Stimulated activated CD4-positive, alpha-beta T cell treated with anti-CD3 and anti-CD28 coated beads, Interleukin-12 subunit alpha, Interleukin-12 subunit beta, amount 100 ng/mL, for 24 hours (primary cell): ENCODE measurements around the gene CANT1.

ENCODE experiments used
- DNase-seq, 2 experiments: peaks; one replicate each; pipeline ENCODE4 v3.0.0-alpha.2; 2020; ENCODE audit warnings: low read depth in 2 of 2

Gene CANT1

DNA sequence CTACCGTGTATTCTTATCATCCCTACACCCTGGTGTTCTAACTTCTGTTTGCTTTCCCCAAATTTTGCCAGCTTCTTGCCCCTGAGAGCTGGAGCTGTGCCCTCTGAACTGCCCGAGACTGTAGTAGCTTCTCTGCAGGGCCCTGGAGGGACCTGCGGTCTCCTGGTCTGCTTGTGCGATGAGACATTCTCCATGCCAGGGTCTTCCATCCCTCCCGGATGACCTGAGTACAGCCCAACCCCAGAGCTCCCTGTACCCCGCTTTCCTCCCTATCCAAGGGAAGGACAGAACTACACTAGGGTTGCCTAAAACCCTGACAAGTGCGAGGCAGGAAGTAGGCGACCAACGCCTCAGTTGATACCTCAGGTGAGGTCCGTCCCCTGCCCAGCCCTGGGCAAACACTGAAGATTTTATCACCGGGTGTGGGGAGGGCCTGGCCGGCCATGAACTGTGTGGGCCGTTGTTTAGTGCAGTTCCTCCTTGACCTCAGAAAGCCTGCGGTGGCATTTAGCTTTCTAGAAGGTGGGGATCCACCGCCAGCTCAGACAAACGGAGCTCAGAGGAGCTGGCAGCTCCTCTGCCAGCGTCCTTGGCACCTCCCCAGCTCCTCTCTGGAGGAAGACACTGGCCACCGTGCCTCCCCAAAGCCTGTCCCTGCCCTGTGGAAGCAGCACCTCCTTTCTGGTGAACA lies 13.7 kb downstream of the CANT1 start:
- no peak for DNase-seq

GRCh38 chr17:78995022-78995760 lies 14.4 kb downstream of the CANT1 start:
- no peak for DNase-seq

DNA sequence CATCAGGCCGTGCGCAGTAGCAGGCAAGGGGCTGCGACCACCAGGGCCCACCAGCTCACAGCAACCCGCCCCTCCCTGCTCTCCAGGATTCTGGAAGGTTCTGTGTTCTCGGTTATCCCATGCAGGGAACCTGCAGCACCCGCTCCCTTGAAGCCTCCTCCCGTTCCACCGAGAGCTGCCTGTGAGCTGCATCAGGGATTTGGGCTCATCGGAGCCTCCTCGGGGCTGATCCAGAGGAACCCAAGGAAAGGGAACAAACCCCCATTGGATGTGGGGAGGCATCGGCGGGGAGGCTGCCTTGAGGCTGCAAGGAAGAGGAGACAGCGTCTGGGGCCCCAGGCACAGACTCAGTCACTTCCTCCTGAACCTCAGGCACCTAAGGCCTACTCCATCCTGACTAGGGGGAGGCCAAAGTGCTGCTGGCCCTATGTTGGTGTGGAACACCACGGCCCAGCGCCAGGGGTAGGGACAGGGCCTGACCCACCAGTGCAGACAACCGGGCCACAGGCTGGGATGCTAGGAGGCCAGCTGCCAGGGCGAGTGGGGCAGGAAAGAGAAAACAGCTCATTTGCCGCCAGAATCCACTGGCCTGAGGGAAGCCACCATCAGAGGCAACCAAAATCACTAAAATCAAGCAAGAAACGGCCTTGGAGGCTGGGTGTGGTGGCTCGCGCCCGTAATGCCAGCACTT lies 15.4 kb downstream of the CANT1 start:
- no peak for DNase-seq

DNA sequence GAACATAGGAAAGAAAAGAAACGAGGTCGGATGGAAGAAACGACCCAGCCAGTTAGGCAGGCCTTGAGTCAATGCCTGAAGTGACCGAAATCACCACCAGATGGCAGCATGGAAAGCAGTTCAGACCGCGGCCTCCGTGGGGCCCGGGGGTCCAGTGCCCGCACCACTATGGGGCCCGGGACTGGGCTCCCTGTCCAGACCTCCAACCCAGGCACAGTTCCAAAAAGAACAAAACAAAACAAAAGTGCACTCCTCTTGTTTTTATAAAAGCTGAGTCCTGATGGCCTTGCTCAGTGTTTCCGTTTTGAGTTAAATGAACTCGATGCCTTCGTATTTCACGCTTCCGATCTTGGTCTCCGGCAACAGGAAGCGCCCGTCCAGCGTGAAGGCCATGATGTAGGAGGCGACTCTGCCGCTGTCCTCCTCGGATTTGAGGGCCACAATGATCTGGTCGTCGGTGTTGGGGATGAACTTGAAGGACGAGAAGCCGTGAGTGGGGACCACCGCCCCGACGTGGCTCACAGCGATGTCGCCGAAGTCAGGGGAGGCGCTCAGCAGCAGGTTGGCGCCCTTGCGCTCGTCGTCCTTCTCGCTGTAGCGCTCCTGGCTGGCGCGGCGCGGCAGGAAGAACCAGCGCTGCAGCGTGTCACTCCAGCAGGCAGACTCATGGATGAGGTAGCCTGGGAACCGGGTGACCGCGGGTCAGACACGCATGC lies 16.2 kb downstream of the CANT1 start:
- peak; percentile 34 to 59 for DNase-seq

GRCh38 chr17:78992542-78993212 lies 16.9 kb downstream of the CANT1 start:
- DNase-seq: no peak

GRCh38 chr17:78991906-78992532 lies 17.5 kb downstream of the CANT1 start:
- DNase-seq: no peak

DNA sequence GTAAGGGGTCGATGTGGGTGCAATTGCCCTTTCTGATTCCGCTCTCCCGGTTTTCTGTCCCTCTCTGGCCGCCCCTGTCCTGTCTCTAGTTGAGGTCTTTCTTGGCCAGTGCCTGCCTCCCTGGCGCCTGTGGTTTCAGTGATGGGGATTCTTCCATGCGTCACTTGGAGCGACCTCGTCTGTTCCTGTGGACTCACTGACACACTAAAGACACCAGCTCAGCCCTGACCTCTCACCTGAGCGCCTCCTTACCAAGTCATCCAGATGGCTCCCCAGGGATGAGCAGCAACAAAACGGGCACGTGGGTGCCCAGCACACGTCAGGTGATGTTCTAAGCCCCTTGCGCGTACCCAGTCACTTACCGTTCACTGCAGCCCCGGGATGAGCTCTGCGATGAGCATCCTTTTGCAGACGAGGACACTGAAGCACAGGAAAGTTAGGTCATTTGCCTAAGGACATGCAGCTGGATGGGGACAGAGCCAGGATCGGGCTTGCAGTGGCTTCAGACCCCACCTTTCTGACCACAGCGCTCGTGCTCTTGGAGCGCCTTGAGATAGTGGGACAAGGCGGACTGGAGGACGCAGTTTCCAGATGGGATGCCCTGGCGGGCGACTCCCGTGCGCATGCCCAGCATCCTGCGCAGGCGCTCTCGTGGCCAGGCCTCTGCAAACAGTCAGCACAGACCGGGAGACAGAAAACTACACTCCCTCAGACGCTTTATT lies 18.4 kb downstream of the CANT1 start:
- DNase-seq: no peak

DNA sequence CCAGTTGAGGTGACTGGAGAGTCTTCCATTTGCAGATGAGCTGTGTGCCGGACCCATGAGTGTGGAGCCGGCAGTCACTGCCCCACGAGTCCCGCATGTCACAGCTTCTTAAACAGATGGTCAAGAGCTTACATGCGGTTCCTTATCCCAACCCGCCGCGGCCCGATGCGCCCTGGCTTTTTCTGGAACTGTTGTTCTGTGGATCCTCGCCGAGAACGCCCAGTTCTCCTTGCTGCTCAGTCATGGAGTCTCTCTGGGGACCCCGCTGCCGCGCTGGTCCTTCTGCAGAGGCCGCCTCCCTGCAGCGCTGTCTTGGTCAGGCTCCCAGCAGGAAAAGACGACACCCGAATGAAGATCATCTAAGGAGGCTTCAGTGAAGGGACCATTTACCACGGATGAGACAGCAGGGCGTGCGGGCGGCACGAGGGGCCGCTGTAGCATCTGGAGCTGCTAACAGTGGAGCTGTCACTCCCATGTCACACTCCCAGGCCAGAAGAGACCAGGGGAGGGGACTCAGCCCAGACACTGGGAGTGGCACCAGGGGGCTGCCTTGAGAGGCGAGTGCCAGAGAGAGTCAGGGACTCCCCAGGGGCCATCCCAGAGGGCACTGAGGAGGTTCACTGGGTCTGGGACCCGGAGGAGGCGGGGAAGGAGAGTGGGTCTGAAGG lies 19.1 kb downstream of the CANT1 start:
- no peak for DNase-seq

- DNase-seq: no peak
Measured at GRCh38 chr17:78988152-78988551, 21.4 kb downstream of the CANT1 start.

- no peak for DNase-seq
Measured at GRCh38 chr17:78986649-78987328, 22.8 kb downstream of the CANT1 start.

DNA sequence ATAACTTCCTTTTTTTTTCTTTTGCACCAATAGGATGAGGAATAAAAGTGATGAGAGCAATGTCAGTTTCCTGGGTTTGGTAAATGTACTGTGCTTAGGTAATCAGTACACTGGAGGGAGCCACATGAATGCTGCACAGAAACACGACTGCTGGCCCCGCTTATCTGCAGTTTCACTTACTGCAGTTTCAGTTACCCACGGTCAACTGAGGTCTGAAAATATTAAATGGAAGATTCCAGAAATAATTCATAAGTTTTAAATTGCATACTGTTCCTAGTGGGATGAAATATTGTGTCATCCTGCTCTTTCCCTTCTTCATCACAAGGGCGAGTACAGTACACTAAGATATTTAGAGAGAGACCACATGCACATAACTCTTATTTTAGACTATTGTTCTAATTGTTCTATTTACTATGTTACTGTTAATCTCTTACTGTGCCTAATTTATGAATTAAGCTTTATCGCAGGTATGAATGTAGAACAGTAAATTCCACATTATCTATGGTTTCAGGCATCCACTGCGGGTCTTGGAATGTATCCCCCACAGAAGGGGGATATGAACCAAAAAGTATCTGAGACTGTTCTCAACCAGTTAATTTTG lies 23.4 kb downstream of the CANT1 start:
- DNase-seq: no peak

DNA sequence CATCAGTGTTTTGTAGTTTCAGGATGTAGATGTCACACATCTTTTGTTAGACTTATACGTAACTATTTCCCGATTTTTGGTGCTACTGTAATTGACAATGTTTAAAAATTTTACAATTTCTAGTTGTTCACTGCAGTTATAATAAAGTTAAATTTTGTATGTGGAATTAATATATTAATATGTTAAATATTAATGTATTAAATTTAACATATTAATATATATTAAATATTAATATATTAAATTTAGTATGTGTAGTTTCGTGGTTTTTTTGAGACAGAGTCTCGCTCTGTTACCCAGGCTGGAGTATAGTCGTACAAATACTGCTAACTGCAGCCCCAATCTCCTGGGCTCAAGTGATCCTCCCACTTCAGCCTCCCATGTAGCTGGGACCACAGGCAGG lies 24.2 kb downstream of the CANT1 start:
- no peak for DNase-seq

DNA sequence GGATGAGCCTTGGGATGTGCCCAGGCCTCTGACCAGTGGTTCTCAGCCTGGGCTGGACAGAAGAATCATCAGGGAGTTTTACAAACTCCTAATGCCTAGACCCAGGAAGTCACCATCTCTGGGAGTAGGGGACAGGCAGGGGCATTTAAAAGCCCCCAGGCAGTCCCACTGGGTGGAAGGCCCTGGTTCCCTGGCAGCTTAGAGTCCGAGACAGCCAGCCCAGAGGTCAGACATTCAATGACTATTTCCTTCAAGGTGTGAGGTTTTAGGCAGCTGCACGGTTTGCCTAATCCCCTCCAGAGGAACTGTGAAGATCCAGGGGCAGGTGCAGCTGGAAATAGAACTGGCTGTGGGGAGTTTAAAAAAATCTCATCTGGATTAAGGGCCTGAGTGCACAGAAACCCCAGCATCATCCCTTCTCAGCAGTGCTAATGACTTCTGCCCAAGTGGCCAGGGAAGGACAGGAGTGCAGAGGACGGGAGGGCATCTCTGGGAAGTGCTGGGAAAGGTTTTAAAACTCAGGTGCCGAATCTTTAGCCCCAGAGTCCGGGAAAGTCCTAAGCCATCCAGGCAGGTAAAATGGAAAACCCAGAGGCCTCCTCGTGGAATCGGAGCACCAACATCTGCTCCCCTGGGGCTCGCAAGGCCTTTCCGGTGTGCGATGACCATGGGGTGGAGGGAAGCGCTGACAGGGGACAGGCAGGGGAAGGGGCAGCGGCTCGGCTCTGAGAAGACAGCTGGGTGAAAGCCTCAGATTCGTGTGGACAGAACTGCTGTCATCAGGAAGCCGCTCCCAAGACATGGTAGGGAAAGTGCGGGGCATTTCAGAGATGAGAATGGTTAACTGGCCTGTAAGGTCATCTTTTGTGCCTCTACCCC lies 28.3 kb downstream of the CANT1 start:
- no peak for DNase-seq

DNA sequence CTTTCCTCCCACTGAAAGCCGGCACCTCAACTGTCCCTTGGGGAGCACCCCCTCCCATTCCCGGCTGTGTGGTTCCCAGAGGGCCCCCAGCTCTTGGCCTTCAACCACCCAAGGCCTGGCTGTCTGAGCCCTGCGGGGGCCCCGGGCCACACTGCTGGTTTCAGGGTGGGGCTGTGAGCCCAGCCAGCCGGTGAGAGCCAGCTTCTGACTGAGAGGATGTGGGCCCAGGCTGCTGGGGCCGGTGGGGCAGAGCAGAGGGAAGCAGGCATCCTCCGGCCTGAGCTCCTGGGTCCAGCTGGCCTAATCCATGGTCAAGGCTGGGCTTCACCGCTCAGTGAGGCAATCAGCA lies 29.0 kb downstream of the CANT1 start:
- DNase-seq: no peak

DNA sequence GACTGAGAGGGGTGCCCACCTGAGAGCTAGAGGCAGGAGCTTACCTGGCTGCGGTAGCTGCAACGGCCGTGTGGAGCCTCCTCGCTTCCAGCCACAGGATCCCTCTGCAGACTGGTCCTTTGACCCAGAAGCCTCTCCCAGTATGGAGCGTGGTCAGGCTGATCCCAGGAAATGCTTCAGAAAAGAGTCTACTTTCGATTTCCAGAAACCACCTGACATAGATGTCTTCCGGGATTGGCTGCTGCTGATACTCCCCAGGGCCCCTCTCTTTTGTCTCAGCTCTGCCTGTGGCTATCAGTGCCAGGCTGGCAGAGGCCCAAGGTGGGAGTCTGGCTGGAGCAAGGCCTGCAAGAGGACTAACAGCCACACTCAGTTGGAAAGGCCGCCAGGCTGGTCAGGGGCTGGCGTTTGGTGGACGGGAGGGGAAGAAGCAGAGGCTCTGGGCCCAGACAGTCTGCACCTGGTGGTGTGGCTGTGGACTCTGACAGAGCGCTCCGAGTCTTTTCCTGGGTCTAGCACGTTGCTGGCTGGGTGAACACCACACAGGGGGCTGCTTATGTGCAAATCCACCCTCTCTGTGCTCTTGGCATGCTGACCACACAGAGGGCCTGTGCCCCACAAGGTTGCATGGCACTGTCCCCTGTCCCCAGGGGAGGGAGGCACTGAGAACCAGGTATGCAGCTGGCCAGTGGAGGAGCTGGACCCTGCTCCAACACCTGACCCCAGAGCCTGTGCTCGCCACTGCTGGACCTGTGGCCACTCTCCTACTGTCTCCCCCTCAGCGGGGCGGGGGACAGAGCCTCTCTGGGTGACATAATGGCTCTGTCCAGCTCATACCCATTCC lies 29.6 kb downstream of the CANT1 start, which contains the start of gene LGALS3BP:
Gene LGALS3BP (minus strand): TSS at position 144 of the 844 bp plus-strand sequence. CDS start 2,732 bp downstream, outside the sequence.
- no peak for DNase-seq

- DNase-seq: no peak
Measured at GRCh38 chr17:78977997-78978973, 31.3 kb downstream of the CANT1 start.
